ENCODE measurements around the gene PAF1. TPM values are rescaled to one million over a fixed set of nuclear protein-coding genes. Genes with fewer than 3 reads are reported as not detected.
A peak's percentile ranks its signal among the peaks of the same experiment; 100 is the strongest.

The PAF1 gene
- total and polyA plus RNA-seq, 2 donors (not counting 3 experiments of a cell fraction or from before 2014, with no cell fraction given) = 55.1 to 90.8 TPM

DNA sequence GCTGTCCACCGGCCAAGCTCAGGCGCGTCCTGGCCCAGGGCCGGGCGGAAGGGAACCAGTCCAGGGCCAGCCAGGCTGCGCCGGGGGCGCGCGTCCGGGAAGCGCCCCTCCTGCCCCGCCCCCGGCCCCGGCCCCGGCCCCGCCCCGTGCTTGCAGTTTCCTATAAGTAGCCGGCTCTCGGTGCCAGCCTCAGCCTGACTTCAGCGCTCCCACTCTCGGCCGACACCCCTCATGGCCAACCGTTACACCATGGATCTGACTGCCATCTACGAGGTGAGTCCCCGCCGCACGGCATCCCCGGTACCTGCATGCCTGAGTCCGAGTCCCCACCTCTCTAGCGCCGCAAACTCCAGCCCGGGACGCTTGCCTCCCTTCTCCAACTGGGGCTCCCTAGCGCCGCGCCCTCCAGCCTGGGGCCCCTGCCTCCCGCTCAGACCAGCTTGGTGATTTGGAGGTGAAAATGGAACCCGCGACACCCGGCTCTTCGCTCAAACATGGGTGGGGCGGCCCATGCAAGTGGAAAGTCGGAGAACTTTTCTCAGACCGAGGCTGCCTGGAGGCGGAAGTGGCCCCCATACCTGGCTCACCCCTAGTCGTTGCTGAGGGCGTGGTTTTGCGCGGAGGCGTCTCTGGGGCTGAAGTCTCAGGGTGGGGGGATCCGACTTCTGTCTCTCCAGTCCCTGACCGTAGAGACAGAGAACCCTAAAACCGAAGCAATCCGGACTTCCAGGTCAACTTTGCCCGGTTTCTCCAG is 15.9 kb upstream of the PAF1 start, which contains the start of gene ZFP36:
Gene ZFP36, plus strand, starts transcription at position 192 of the 754 bp plus-strand sequence. Its CDS starts 58 bp downstream, at position 250.
- FAIRE-seq (peak; percentile 75), DNase-seq (ENCODE audit: low read depth, low spot score) (peak; percentile 76)
- H3K27me3 ChIP-seq (ENCODE audit: control insufficient read depth in 2 of 2, insufficient read depth in 2 of 2, low read length in 2 of 2) = no peaks in the 10 kb centered on the region
- dilution Hi-C loops (cut with MboI; ENCODE audit: extremely low pct_ligation_motif_present, low sequenced_read_pairs) (no loop called here), intact Hi-C loops (cut with micrococcal nuclease) (no loop called here)
- H3K9me1 ChIP-seq (replicated peaks; ENCODE audit: control insufficient read depth, extremely low read depth, insufficient read depth, low read length) = no peaks in the 10 kb centered on the region
- H2AFZ ChIP-seq (ENCODE audit: low read depth, low read length) = peak within 1 kb of the TSS; percentile 18
- TSS peak; percentile 69 for BruUV-seq (replicated peaks)
- TF ChIP-seq EZH2 (IDR thresholded peaks at IDR 0.05; ENCODE audit: borderline replicate concordance, low read depth, low read length, severe bottlenecking) (no peak), GATA2 (IDR thresholded peaks at IDR 0.05; ENCODE audit: insufficient read depth, insufficient read length, low read depth, low read length) (no peak), POLR2A (IDR thresholded peaks at IDR 0.05; ENCODE audit: low read depth, low read length) (peak; percentile 99), MYC (IDR thresholded peaks at IDR 0.05; ENCODE audit: low read depth, low read length) (no peak), POLR2AphosphoS5 (IDR thresholded peaks at IDR 0.05; ENCODE audit: insufficient read depth, low read depth, low read length) (peak; percentile 98), JUN (IDR thresholded peaks at IDR 0.05; ENCODE audit: borderline replicate concordance, insufficient read depth, insufficient read length, low read depth) (no peak), FOS (IDR thresholded peaks at IDR 0.05; ENCODE audit: borderline replicate concordance, insufficient read depth, low read length) (no peak)
- TF ChIP-seq, protein P1, sequence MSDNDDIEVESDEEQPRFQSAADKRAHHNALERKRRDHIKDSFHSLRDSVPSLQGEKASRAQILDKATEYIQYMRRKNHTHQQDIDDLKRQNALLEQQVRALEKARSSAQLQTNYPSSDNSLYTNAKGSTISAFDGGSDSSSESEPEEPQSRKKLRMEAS (IDR thresholded peaks at IDR 0.05; ENCODE audit: insufficient read depth, insufficient read length) = peak; percentile 4
- TF ChIP-seq, protein P2, sequence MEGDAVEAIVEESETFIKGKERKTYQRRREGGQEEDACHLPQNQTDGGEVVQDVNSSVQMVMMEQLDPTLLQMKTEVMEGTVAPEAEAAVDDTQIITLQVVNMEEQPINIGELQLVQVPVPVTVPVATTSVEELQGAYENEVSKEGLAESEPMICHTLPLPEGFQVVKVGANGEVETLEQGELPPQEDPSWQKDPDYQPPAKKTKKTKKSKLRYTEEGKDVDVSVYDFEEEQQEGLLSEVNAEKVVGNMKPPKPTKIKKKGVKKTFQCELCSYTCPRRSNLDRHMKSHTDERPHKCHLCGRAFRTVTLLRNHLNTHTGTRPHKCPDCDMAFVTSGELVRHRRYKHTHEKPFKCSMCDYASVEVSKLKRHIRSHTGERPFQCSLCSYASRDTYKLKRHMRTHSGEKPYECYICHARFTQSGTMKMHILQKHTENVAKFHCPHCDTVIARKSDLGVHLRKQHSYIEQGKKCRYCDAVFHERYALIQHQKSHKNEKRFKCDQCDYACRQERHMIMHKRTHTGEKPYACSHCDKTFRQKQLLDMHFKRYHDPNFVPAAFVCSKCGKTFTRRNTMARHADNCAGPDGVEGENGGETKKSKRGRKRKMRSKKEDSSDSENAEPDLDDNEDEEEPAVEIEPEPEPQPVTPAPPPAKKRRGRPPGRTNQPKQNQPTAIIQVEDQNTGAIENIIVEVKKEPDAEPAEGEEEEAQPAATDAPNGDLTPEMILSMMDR (IDR thresholded peaks at IDR 0.05; ENCODE audit: extremely low read depth in 1 of 2, insufficient read depth in 1 of 2, low read depth in 1 of 2, low read length in 2 of 2) = peak in 1 of 2 donors; percentile 9
- H4K20me1 ChIP-seq (replicated peaks; ENCODE audit: control insufficient read depth, extremely low read depth, insufficient read depth, low read length) = no peaks in the 10 kb centered on the region
- H3K79me2 ChIP-seq (ENCODE audit: control insufficient read depth, insufficient read depth, low read length) = peaks cover 22% of the 10 kb centered on the region
- peak within 1 kb of the TSS; percentile 71 to 96 (median 88) for H3K4me3 ChIP-seq (replicated peaks in 1 of 3; ENCODE audit: insufficient read depth in 1 of 3, low read depth in 1 of 3, low read length in 3 of 3)
- CTCF ChIA-PET = interaction anchor here (5.0 kb wide), 1 partner anchor 10 kb away, joined by 42 read pairs; no protein-coding TSS in a partner anchor
- no peaks in the 10 kb centered on the region for H3K36me3 ChIP-seq (ENCODE audit: control insufficient read depth in 2 of 2, extremely low read depth in 1 of 2, insufficient read depth in 2 of 2, low read length in 2 of 2)
- H3K9ac ChIP-seq (replicated peaks; ENCODE audit: extremely low read depth, insufficient read depth, low read length) = peak within 1 kb of the TSS; percentile 92
- peak within 1 kb of the TSS; percentile 83 for H3K4me2 ChIP-seq (ENCODE audit: insufficient read depth, low read length)
- H3K4me1 ChIP-seq (ENCODE audit: control insufficient read depth, extremely low read depth, insufficient read depth, low read length) = peaks cover 57% of the 10 kb centered on the region
- POLR2A ChIA-PET = interaction anchor here (0.5 to 2.4 kb wide), 7 partner anchors 9 to 476 kb away, joined by 3 to 10 read pairs (median 5); partner anchors contain the start of genes MED29, MRPS12, PAF1 and RPS16
- no peaks in the 10 kb centered on the region for H3K9me3 ChIP-seq (replicated peaks; ENCODE audit: control insufficient read depth, insufficient read depth, low read length)
- H3K27ac ChIP-seq (ENCODE audit: insufficient read depth, low read depth, low read length) = peak within 1 kb of the TSS; percentile 83

All from endothelial cell of umbilical vein (primary cell).